ENCODE data around the gene RSPH6A. TPM values are rescaled to one million over a fixed set of nuclear protein-coding genes. Genes with fewer than 3 reads are reported as not detected.
A peak's percentile ranks its signal among the peaks of the same experiment; 100 is the strongest.

The RSPH6A gene
- total RNA-seq, 2 donors from 2014 or later, result 0.50 to 5.2 TPM

GRCh38 chr19:45798995-45799517 is 16.1 kb downstream of the RSPH6A start:
- TF ChIP-seq POLR2AphosphoS5 (IDR thresholded peaks at IDR 0.05) (peak; percentile 60), CTCF (IDR thresholded peaks at IDR 0.05) (peak; percentile 75 to 89 (median 86)), POLR2A (IDR thresholded peaks at IDR 0.05) (no peak)
- H3K27ac ChIP-seq, result peak overlapping the region; percentile 2 to 11
- no peaks in the 10 kb centered on the region for H3K4me1 ChIP-seq (replicated peaks)
- H3K27me3 ChIP-seq (replicated peaks; ENCODE audit: insufficient read depth), result no peaks in the 10 kb centered on the region
- no peaks in the 10 kb centered on the region for H3K36me3 ChIP-seq
- no peak overlapping the region for H3K4me3 ChIP-seq
- WGBS, result 3% methylated on average over 10 of the region's 10 CpGs
- no peak for DNase-seq (ENCODE audit: low spot score)
- no peaks in the 10 kb centered on the region for H3K9me3 ChIP-seq
- intact Hi-C loops (cut with DNase I), result loop anchor here (5.0 kb wide), 1 partner anchor 82 kb away; no protein-coding TSS in a partner anchor

DNA sequence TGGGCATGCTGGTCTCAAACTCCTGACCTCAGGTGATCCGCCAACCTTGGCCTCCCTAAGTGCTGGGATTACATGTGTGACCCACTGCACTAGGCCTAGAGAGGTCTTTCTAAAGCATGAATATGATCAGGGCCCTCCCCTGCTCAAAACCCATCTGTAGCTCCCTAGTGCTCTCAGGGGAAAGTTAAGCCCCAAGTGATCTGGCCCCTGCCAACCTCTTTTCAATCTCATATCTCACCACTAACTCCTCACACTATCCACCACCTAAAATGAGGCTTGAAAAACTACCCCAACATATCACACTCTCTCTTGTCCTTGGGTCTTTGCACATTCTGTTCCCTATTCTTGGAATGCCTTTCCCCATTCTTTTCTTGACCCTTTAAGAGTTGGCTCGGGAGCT is 20.5 kb downstream of the RSPH6A start:
- H3K36me3 ChIP-seq, result no peaks in the 10 kb centered on the region
- 80% methylated on average over 2 of the region's 2 CpGs for WGBS
- intact Hi-C loops (cut with DNase I), result loop anchor here (5.0 kb wide), 1 partner anchor 77 kb away; no protein-coding TSS in a partner anchor
- DNase-seq (ENCODE audit: low spot score), result no peak
- H3K27ac ChIP-seq, result no peak overlapping the region
- H3K4me1 ChIP-seq (replicated peaks), result peaks cover 2% of the 10 kb centered on the region
- no peak overlapping the region for H3K4me3 ChIP-seq
- H3K27me3 ChIP-seq (replicated peaks; ENCODE audit: insufficient read depth), result no peaks in the 10 kb centered on the region
- TF ChIP-seq POLR2AphosphoS5 (IDR thresholded peaks at IDR 0.05) (no peak), POLR2A (IDR thresholded peaks at IDR 0.05) (no peak), CTCF (IDR thresholded peaks at IDR 0.05) (no peak)
- no peaks in the 10 kb centered on the region for H3K9me3 ChIP-seq

GRCh38 chr19:45793876-45794275 is 21.2 kb downstream of the RSPH6A start:
- TF ChIP-seq POLR2A (IDR thresholded peaks at IDR 0.05) (no peak), CTCF (IDR thresholded peaks at IDR 0.05) (no peak), POLR2AphosphoS5 (IDR thresholded peaks at IDR 0.05) (no peak)
- Histone ChIP-seq H3K36me3 (no peaks in the 10 kb centered on the region), H3K9me3 (no peaks in the 10 kb centered on the region), H3K27me3 (replicated peaks; ENCODE audit: insufficient read depth) (no peaks in the 10 kb centered on the region), H3K4me1 (replicated peaks) (peaks cover 2% of the 10 kb centered on the region), H3K27ac (no peak overlapping the region), H3K4me3 (no peak overlapping the region)
- WGBS, result 59% methylated on average over 6 of the region's 6 CpGs
- DNase-seq (ENCODE audit: low spot score), result no peak
- intact Hi-C loops (cut with DNase I), result no loop called here

- DNase-seq (ENCODE audit: low spot score), result no peak
- Histone ChIP-seq H3K4me3 (peak overlapping the region in 1 of 2 donors; percentile 82), H3K4me1 (replicated peaks) (peaks cover 2% of the 10 kb centered on the region), H3K9me3 (no peaks in the 10 kb centered on the region), H3K27me3 (replicated peaks; ENCODE audit: insufficient read depth) (no peaks in the 10 kb centered on the region), H3K36me3 (no peaks in the 10 kb centered on the region), H3K27ac (no peak overlapping the region)
- intact Hi-C loops (cut with DNase I), result no loop called here
- WGBS, result 46% methylated on average over 3 of the region's 3 CpGs
- TF ChIP-seq POLR2A (IDR thresholded peaks at IDR 0.05) (no peak), CTCF (IDR thresholded peaks at IDR 0.05) (no peak), POLR2AphosphoS5 (IDR thresholded peaks at IDR 0.05) (no peak)
Measured at GRCh38 chr19:45793178-45793564, 21.9 kb downstream of the RSPH6A start.

GRCh38 chr19:45792470-45793177 is 22.5 kb downstream of the RSPH6A start, which contains the start of gene DMWD:
Gene DMWD, minus strand, starts transcription at chr19:45792845. Its CDS starts 89 bp downstream, at chr19:45792756.
- Histone ChIP-seq H3K27me3 (replicated peaks; ENCODE audit: insufficient read depth) (no peaks in the 10 kb centered on the region), H3K36me3 (no peaks in the 10 kb centered on the region), H3K4me1 (replicated peaks) (peaks cover 2% of the 10 kb centered on the region), H3K9me3 (no peaks in the 10 kb centered on the region), H3K4me3 (peak within 1 kb of the TSS; percentile 71 to 82), H3K27ac (peak within 1 kb of the TSS; percentile 55 to 68)
- WGBS, result 0% methylated on average over 20 of the region's 86 CpGs
- DNase-seq (ENCODE audit: low spot score), result peak; percentile 100
- TF ChIP-seq POLR2A (IDR thresholded peaks at IDR 0.05) (peak; percentile 49), POLR2AphosphoS5 (IDR thresholded peaks at IDR 0.05) (peak; percentile 92), CTCF (IDR thresholded peaks at IDR 0.05) (no peak)
- intact Hi-C loops (cut with DNase I), result no loop called here

Data from prostate gland (tissue), 2 donors.